GM19468 (cell line): Measurements from ENCODE around the gene EML4.

Experiments used
- ATAC-seq: cut with Tn5 transposase; IDR thresholded peaks from one replicate; pipeline ENCODE4 v1.9.1; 2021; ENCODE audit warnings: mild to moderate bottlenecking, moderate library complexity, moderate number of reproducible peaks; ENCODE audit not compliant: unreplicated experiment; ENCODE audit errors: extremely low read depth

The EML4 gene

DNA sequence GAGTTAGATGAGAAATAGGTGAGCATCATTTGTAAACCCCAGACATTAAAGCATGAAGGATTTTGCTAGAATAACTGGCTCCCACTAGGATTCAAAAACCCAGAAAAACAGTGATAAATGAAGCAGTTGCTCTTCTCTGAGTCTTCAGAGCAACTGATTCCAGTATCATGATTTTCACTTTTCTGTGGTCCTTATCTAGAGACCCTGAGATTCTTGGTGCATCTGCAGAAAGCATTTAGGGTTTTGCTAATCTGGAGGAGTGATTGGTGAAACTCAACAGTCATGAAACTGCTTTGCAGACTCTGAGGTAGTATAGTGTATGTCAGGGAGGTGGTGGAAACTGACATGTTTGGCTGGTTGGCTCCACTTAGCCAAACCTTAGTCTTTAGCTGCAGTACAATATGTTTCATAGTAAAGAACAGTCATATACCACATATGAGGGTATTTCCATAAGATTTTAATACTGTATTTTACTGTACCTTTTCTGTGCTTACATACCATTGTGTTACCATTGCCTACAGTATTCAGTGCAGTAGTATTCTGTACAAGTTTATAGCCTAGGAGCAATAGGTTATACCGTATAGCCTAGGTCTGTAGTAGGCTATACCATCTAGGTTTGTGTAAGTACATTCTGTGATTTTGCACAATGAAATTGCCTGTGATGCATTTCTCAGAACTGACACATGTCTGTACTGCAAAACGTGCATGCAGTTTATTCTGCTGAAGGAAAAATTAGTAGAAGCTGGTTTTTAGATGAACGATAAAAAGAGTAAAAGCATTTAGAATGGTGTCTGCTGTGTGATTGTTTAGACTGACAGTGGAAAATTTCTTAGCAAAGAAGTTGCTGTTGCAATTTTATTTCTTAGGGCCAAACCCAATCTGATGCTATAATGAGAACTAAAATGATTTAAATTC is 23.8 kb downstream of the EML4 start:
- ATAC-seq: no peak

DNA sequence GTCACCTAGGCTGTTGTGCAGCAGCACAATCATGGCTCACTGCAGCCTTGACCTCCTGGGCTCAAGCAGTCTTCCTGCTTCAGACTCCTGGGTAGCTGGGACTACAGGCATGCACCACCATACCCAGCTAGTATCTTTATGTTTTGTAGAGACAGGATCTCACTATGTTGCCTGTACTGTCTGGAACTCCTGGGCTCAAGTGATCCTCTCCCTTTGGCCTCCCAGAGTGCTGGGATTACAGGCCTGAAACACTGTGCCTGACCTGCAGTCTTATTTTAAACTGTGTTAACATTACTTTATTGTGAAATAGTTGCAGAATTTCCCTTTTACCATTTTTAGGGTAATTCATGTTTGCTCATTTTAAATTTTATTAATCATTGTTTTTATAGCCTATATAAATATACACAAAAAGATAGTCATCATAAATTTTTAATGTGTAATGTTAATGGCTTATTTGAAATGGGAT is 24.6 kb downstream of the EML4 start:
- ATAC-seq: no peak

DNA sequence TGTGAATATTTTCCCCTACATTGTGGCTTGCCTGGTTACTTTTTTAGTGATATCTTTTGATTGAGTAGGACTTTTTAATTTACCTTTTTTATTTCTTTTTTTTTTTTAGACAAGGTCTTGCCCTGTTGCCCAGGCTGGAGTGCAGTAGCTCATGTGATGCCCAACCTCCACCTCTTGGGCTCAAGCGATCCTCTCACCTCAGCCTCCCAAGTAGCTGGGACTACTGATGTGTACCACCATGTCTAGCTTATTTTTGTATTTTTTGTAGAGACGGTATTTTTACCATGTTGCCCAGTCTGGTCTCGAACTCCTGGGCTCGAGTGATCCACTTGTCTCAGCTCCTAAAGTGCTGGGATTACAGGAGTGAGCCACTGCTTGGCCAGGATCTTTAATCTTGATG is 25.3 kb downstream of the EML4 start:
- no peak for ATAC-seq

DNA sequence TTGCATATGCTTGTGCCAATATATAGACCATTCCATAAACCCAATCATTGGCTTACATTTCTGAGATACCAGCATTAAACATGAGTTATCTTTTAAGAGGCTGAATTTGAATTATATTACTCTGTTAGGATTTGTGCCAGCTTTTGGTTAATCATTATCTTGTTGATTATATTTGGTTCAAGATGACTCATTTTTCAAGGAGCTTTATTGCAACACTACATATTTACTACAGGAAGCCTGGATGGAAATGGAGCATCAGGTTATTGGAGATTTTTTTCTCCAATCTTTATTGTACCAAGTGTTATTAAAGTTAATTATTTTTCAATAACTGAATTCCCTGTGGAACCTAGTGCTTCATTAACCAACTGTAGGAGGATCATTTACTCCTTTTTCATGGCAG is 26.4 kb downstream of the EML4 start:
- ATAC-seq: no peak

DNA sequence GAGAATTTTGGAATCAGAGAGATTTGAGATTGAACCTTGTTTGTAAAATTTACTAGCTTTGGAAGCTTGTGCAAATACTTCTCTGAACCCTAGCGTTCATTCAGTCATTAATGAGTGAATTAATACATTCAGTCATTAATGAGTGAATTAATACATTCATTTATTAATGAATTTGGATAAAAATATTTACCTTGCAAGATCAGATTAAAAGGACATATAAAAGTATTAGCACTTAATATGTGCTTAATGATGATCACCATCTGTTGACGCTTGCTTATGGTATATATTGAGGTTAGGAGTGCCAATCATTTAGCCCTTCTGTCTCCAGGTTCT is 26.9 kb downstream of the EML4 start:
- ATAC-seq: no peak

DNA sequence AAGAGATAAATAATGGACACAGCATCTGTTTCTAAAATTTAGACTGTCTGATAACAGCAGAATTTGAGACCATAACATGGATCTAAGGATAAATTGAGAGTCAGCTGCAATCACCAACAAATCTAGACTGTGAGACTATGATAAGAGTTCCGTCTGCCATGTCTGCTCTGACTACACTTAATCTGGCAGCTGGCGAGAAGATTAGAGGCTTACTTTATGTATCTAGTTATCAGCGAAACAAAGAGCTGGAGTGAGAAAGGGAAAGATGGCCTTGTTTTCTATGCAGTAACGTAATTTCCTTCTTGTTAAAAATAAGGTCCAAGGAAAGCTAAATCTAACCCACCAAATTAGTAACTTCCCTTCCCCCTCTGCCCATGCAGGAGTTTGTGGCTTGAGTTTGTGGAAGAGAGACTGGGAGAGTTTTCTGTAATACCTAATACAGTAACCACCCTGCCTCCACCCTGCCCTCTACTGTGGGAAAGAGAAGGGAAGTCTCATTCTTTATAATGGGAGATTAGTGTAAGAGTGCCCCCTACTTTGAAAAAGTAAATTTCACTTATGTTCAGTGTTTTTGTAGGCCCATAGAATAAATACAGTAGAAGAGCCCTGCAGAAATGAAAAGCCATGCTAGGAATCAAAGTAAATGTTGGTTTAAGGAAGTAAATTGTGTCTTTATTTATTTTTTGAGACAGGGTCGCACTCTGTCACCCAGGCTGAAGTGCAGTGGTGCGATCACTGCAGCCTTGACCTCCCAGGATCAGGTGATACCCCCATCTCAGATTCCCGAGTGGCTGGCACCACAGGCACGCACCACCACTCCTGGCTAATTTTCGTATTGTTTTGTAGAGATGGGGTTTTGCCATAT is 27.5 kb downstream of the EML4 start:
- ATAC-seq: no peak

DNA sequence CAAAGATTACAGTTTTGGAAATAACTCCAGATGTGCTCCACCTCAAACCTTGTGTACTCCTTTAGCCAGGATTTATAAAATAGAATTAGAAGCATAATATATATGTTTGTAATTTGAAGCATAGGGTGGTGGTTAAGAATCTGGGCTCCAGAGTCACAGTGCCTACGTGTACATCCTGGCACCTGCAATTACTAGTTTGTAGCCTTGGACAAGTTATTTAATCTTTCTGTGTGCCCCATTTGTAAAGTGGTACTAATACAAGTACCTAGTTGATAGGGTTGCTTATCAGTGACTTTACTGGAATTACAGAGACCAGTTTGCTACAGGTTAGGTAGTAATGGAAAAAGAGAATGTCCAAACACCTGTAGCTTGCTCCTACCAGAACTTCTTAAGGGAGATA is 28.6 kb downstream of the EML4 start:
- no peak for ATAC-seq

DNA sequence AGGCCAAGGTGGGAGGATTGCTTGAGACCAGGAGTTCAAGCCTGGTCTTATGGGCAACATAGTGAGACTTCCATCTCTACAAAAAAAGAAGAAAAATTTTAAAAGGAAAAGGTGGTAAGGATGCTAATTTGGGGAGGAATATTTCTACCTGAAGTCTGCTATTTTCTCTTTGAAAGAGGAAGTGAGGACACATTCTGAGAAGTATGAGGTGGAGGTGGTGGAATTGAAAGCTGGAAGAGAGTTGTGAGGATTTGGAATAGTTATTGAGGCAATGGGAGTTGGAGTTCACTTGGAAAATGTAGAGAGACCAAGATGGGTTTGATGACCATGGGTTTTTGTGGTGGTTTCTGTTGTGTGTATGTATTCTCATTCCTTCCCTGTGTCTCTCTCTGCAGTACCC is 29.3 kb downstream of the EML4 start:
- ATAC-seq: no peak

DNA sequence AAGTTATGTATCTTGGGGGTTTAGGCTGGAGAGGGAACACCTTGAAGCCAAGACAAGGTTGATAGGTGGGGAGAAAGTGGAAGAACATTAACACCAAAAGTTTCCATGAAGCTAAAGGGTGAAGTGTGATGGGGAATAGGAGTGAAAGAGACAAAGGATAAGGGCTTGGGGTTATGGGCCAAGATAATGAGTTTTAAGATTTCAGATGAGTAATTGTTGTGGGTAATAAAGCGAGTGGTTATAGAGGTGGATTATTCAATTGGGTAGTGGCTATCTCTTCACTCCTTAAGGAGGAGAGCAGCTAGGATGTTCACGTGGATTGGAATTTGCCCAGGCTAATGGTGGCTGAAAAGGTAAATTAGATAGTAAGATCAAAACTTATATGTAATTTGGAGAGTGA is 29.8 kb downstream of the EML4 start:
- no peak for ATAC-seq

DNA sequence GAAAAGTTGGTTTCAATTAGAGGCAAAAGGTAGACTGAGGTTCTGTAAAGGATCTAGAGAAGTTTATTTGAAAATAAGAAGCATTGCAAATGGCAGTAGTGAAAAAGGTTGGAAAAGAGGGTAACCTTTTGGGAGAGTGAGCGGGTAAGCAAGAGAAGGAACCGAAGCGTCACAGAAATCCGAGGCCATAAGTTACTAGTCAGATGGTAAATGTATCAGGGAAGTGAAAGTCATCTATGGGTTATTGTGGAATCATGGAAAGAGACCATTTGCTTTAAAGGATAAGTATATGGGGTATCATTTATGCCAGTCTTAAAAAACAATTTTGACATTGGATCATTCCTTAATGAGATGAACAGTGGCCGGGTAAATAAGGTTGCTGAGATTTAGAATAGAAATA is 30.5 kb downstream of the EML4 start:
- no peak for ATAC-seq

DNA sequence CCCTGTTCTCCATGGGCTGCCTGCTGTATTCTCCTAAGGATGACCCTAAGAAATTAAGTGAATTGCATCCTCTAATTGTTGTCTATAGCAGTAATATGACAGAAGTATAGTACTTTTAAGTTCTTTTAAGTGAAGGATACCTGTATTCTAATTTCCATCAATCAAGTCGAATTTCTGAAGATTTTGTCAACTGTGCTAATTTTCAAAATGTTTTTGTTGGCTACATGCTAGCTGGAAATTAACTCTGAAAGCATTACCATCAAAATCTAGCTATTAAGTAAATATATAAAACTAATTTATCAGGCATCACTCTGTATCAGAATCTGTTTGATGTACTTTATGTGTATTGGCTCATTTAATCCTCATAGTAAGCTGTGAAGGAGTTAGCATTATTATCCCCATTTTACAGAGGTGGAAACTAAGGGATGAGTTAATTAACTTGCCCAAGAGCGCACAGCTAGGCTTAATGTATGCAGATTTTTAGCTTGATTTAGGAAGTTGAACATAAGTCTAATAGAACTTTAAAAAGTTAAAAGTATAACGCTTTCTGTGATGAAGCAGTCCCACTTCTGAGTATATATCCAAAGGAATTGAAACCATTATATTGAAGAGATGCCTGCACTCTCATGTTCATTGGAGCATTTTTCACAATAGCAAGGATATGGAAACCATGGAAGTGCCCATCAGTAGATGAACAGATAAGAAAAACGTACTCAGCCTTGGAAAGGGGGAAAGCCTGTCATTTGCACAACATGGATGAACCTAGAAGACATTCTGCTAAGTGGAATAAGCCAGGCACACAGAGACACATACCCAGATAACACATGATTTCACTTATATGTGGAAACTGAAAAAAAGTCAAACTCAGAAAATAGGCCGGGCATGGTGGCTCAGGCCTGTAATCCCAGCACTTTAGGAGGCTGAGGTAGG is 32.0 kb downstream of the EML4 start:
- ATAC-seq: no peak

DNA sequence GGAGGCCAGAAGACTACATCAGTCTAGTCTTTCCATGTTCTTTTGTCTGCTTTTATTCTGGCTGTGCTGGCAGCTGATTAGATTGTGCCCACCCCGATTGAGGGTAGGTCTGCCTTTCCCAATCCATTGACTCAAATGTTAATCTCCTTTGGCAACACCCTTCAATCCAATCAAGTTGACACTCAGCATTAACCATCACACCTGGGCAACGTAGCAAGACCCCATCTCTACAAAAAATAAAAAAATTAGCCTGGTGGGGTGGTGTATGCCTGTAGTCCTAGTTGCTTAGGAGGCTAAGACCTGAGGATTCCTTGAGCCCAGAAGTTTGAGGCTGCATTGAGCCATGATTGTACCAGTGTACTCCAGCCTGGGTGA is 33.5 kb downstream of the EML4 start:
- no peak for ATAC-seq

DNA sequence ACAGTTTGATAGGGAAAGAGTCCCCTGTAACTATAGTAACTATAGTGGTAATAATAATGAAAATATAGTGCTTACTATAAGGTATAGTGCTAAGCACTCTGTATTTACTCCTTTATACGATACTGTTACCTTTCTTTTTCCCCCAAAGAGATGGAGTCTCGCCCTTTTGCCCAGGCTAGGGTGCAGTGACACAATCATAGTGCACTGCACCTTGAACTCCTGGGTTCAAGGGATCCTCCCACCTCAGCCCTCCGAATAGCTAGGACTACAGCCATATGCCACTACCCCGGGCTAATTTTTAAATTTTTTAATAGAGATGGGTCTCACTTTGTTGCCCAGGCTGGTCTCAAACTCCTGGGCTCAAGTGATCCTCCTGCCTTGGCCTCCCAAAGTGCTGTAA is 34.6 kb downstream of the EML4 start:
- ATAC-seq: no peak

DNA sequence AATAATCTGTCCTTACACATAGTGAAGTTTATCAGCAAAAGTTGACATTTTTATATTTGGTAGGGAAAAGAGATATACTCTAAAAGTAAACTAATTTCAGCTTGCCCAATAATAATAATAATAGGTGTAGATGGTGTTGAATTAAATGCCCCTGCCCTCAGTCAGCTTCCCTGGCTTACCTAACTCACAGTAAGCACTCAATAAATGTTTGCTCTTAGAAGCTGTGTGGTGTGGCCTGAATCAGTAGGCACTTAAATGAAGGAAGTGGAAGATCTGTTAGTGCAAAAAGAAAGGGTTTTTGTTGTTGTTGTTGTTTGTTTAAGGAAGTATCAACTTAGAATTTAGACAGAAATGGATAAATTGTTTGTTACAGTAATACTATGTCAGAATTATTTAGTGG is 36.2 kb downstream of the EML4 start:
- no peak for ATAC-seq

DNA sequence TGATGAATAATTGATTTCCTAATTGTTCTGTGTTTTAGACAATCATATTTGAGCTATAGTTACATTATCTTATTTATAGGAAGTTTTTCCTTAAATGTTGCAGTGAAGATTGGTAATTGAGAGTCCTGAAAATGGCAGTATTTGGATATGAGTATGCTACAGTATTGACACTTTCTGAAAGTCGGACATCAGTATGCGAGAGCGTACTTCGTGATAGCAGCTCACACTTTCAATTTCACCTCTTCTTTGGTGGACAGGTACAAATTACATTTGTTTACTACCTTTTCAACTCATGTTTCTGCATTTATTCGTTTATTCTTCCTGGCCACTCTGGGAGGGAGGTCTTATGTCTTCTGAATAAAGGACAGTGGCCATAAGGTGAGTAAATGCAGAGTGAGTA is 38.7 kb downstream of the EML4 start:
- ATAC-seq: no peak

DNA sequence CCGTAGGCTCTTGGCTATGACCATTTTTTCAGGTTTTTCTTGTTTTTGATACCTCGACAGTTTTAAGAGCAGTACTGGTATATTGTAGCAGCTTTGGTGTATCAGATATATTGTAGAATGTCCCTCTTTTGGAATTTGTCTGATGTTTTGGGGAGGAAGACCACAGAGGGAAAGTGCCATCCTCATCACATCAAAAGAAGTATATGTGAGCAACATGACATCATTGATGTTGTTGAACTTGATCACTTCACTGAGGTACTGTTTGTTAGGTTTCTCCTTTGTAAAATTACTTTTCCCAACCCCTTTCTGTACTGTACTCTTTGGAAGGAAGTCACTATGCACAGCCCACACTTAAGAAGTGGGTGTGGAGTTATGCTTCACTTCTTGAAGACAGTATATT is 41.0 kb downstream of the EML4 start:
- no peak for ATAC-seq

DNA sequence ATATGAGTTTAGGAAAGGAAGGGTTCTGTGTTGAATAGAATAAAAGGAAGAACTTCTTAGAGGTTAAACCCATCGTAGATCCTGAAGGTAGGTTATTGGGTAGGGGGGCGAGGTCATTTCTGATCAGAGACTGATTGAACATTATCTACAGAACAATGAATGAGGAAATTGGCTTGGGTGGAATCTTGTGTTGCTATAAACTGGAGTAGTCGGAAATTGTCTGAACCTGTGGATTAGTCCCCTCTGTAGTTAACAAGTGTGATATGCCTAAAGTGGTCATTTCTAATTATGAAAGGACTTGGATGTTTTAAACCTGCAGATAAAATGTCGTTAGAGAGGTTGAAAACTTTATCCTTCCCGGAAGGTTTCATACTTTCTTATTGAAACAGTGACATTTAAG is 42.1 kb downstream of the EML4 start:
- ATAC-seq: no peak

DNA sequence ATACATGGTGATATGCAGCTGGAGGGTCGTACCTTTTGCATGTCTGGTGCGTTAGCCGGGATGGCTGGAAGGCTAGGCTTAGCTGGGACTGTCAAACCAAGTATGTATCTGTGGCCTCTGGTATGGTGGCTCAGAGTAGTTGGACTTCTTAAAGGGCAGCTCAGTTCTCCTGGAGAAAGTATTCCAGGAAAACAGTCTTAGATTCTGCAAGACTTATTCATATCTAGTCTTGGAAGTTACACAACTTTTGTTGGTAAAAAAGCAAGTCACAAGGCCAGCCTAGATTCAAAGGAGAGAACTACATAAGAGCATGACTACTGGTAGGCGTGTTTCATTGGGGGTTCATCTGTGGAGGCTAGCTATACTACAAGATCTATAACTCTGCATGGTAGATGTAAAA is 45.5 kb downstream of the EML4 start:
- no peak for ATAC-seq

DNA sequence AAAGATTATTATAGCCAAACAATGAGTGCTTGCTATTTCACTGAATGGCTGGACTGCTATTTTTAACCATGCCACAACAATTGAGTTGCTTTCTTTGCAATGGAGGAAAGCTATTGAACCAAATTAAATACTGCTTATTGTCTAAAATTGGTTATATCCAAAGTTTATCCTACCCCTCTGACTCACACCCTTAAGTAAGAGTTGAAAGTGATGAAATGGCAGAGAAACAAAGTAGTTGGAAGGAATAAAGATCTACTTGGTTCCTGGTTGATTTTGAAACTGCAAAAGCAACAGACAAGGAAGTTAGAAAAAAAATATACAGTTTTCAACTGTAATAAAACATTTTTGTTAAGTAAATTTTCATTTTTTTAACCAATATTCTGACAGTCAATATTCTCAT is 47.5 kb downstream of the EML4 start:
- ATAC-seq: no peak

DNA sequence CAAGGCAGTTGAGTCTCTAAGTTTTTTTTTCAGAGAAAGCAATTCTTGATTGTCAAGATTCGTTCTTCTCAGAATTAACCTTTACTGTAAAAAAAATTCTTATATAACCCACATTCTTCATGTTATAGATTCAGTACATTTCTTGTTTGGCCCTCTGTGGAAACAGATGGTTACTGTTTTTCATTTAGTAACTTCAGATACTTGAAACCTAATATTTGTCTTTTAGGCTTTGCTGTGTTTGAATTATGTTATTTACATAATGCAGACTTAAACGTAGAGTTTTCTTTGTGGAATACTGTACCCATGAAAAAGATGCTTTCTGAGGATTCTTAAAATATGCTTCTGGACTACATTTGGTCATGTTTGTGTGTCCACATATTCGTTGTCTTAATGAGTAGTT is 48.2 kb downstream of the EML4 start:
- ATAC-seq: no peak
